Bronchial epithelial cell (primary cell): ENCODE data around the gene MPPED1. TPM values are rescaled to one million over a fixed set of nuclear protein-coding genes. Genes with fewer than 3 reads are reported as not detected.

Source experiments
- DNase-seq: peaks from one replicate; pipeline ENCODE4 v3.0.0-alpha.2; 2010; ENCODE audit warnings: low read depth
- FAIRE-seq: peaks from 2 replicates; lab custom pipeline; 2011; peaks lifted over from hg19 to GRCh38; lab: Jason Lieb, UNC
- H3K27me3 ChIP-seq: 2 replicates; pipeline ENCODE4 v1.5.1; 2011; ENCODE audit warnings: low read length; ENCODE audit not compliant: control insufficient read depth, insufficient read depth
- H3K36me3 ChIP-seq: 2 replicates; pipeline ENCODE4 v1.5.1; 2011; ENCODE audit warnings: low read length; ENCODE audit not compliant: control insufficient read depth, insufficient read depth
- H3K4me3 ChIP-seq: 2 replicates; pipeline ENCODE4 v1.5.1; 2011; ENCODE audit warnings: mild to moderate bottlenecking, low read depth, low read length, control low read depth
- total RNA-seq: library from RNA; depleted of rRNA; stranded (reverse); fragments of >200 nt; gene quantifications from 2 replicates; pipeline ENCODE4 v1.2.1, GENCODE V29; 2014
- TF ChIP-seq, protein P1 (sequence below): IDR thresholded peaks from 2 replicates; pipeline ENCODE4 v1.5.1; 2011; ENCODE audit warnings: mild to moderate bottlenecking, moderate library complexity, low read length, control low read depth, inconsistent platforms; ENCODE audit not compliant: insufficient read depth, severe bottlenecking

MPPED1 gene
- total RNA-seq, 1 donor from 2014 or later, result not detected

GRCh38 chr22:43442386-43443151, 30.8 kb downstream of the MPPED1 start:
- TF ChIP-seq, protein P1, sequence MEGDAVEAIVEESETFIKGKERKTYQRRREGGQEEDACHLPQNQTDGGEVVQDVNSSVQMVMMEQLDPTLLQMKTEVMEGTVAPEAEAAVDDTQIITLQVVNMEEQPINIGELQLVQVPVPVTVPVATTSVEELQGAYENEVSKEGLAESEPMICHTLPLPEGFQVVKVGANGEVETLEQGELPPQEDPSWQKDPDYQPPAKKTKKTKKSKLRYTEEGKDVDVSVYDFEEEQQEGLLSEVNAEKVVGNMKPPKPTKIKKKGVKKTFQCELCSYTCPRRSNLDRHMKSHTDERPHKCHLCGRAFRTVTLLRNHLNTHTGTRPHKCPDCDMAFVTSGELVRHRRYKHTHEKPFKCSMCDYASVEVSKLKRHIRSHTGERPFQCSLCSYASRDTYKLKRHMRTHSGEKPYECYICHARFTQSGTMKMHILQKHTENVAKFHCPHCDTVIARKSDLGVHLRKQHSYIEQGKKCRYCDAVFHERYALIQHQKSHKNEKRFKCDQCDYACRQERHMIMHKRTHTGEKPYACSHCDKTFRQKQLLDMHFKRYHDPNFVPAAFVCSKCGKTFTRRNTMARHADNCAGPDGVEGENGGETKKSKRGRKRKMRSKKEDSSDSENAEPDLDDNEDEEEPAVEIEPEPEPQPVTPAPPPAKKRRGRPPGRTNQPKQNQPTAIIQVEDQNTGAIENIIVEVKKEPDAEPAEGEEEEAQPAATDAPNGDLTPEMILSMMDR, result no peak
- H3K4me3 ChIP-seq, result no peak overlapping the region
- no peaks in the 10 kb centered on the region for H3K36me3 ChIP-seq
- DNase-seq, result no peak
- FAIRE-seq, result peak; percentile 75
- H3K27me3 ChIP-seq, result peaks cover 4% of the 10 kb centered on the region

GRCh38 chr22:43443152-43443471, 31.3 kb downstream of the MPPED1 start:
- DNase-seq (no peak), FAIRE-seq (peak; percentile 13)
- no peak overlapping the region for H3K4me3 ChIP-seq
- TF ChIP-seq, protein P1, result no peak
- H3K36me3 ChIP-seq, result no peaks in the 10 kb centered on the region
- peaks cover 4% of the 10 kb centered on the region for H3K27me3 ChIP-seq

GRCh38 chr22:43446037-43446803, 34.4 kb downstream of the MPPED1 start:
- H3K4me3 ChIP-seq, result no peak overlapping the region
- H3K27me3 ChIP-seq, result peaks cover 3% of the 10 kb centered on the region
- no peak for FAIRE-seq
- peak; percentile 52 for DNase-seq
- no peaks in the 10 kb centered on the region for H3K36me3 ChIP-seq
- TF ChIP-seq, protein P1, result no peak

GRCh38 chr22:43446916-43447315, 35.1 kb downstream of the MPPED1 start:
- H3K4me3 ChIP-seq, result no peak overlapping the region
- DNase-seq (peak; percentile 8), FAIRE-seq (no peak)
- no peaks in the 10 kb centered on the region for H3K36me3 ChIP-seq
- TF ChIP-seq, protein P1, result no peak
- H3K27me3 ChIP-seq, result peaks cover 2% of the 10 kb centered on the region

GRCh38 chr22:43447380-43447779, 35.6 kb downstream of the MPPED1 start:
- TF ChIP-seq, protein P1, result no peak
- Histone ChIP-seq H3K36me3 (no peaks in the 10 kb centered on the region), H3K27me3 (no peaks in the 10 kb centered on the region), H3K4me3 (no peak overlapping the region)
- DNase-seq (no peak), FAIRE-seq (no peak)
